ENCODE data around the gene PTCH1.

DNA sequence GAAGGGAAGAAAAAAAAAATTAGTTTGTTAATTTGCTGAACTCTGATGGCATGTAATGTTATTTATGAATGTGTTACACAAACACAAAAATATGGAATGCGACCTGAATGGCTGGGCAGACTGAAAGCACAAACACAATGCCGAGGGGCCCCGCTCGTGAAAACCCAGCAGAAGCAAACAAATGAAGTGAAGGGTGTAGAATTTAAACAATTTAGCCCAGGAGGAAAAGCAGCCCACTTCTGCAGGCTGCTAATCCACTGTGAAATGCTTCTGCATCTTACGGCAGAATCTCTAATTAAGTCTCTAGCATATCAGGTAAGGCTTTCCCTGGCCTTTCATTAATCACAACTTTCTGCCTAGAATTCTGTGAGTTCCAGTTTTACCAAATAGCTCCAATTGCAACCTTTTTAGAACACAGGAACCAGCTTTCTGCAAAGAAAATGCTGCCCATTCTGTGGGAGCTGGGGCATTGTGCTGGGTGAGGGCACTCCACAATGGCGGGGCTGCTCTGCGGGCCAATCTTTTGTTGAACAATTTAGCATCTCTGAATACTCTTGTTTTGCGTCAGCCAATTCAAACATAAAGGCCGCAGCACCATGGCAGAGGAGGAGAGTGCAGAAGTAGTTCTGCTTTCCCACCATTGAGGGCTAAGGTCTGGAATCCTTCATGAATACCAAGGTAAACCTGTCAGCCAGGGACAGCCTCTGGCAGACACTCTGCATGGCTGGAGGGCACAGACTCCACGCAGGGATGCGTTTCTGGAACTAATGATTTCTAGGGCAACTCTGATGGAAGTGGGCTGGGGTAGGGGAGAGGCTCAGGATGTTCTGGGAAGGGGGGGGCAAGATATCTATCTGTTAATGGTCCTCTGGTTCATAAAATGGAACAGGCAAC lies 66.4 kb downstream of the PTCH1 start:
- TF ChIP-seq POLR2AphosphoS5 (IDR thresholded peaks at IDR 0.05) = no peak
- no peak for TF ChIP-seq POLR2A (IDR thresholded peaks at IDR 0.05)
